PC-9 (cell line): ENCODE results near the gene KCTD2. TPM values are rescaled to one million over a fixed set of nuclear protein-coding genes. Genes with fewer than 3 reads are reported as not detected.

Experiments
- BruUV-seq: library from RNA; stranded (reverse); fragments of 400-500 nt; replicated peaks from 2 replicates; lab custom pipeline; 2021; lab: Mats Ljungman, UMichigan
- CTCF ChIA-PET: fragments of 300-600 bp; sonication (Branson Sonifier 250); formaldehyde crosslinking; loops from one replicate; lab custom pipeline; 2022; ENCODE audit warnings: antibody characterized with exemption; lab: Charles Lee
- POLR2A ChIA-PET: fragments of 300-600 bp; sonication (Branson Sonifier 250); formaldehyde crosslinking; loops from one replicate; lab custom pipeline; 2022; ENCODE audit warnings: antibody characterized with exemption; ENCODE audit not compliant: unreplicated experiment; lab: Charles Lee
- DNase-seq, 2 experiments: peaks; one replicate each; pipeline versions ENCODE4 v3.0.0 to v3.0.0-alpha.2; 2015 to 2022; ENCODE audit warnings: mixed read lengths in 1 of 2
- H2AFZ ChIP-seq: fragments of 200-600 bp; sonication (generic); 2 replicates; pipeline ENCODE4 v1.8.1; 2017; ENCODE audit warnings: antibody characterized with exemption
- H3F3A ChIP-seq: fragments of 200-600 bp; sonication (generic); 2 replicates; pipeline ENCODE4 v1.8.1; 2017; ENCODE audit warnings: antibody characterized with exemption, mild to moderate bottlenecking, low read depth; ENCODE audit not compliant: insufficient read depth
- H3K27ac ChIP-seq: fragments of 200-600 bp; sonication (generic); 2 replicates; pipeline ENCODE4 v1.6.1; 2016; ENCODE audit warnings: mixed run types
- H3K27me3 ChIP-seq: fragments of 200-600 bp; sonication (generic); 2 replicates; pipeline ENCODE4 v1.6.1; 2016; ENCODE audit warnings: low read depth, mixed run types; ENCODE audit not compliant: insufficient read depth
- H3K36me3 ChIP-seq: fragments of 200-600 bp; sonication (generic); 2 replicates; pipeline ENCODE4 v1.6.1; 2016; ENCODE audit warnings: low read depth, mixed run types
- H3K4me1 ChIP-seq: fragments of 200-600 bp; sonication (generic); replicated peaks from 2 replicates; pipeline ENCODE4 v1.6.1; 2016; ENCODE audit warnings: mixed run types; ENCODE audit not compliant: insufficient read depth
- H3K4me2 ChIP-seq: fragments of 200-600 bp; sonication (generic); 2 replicates; pipeline ENCODE4 v1.6.1; 2017; ENCODE audit warnings: mixed run types
- H3K4me3 ChIP-seq: fragments of 200-600 bp; sonication (generic); 2 replicates; pipeline ENCODE4 v1.6.1; 2016; ENCODE audit warnings: mixed run types
- H3K79me2 ChIP-seq: fragments of 200-600 bp; sonication (generic); 2 replicates; pipeline ENCODE4 v1.6.1; 2017; ENCODE audit warnings: low read depth, mixed run types
- H3K9me2 ChIP-seq: fragments of 200-600 bp; sonication (generic); 2 replicates; pipeline ENCODE4 v1.8.1; 2017; ENCODE audit warnings: mild to moderate bottlenecking; ENCODE audit not compliant: insufficient read depth
- H3K9me3 ChIP-seq: fragments of 200-600 bp; sonication (generic); 2 replicates; pipeline ENCODE4 v1.8.1; 2016; ENCODE audit warnings: low read depth; ENCODE audit not compliant: insufficient read depth
- H4K20me1 ChIP-seq: fragments of 200-600 bp; sonication (generic); 2 replicates; pipeline ENCODE4 v1.8.1; 2017; ENCODE audit not compliant: insufficient read depth
- CTCF ChIP-seq: fragments of 200-600 bp; sonication (generic); conservative IDR thresholded peaks from 2 replicates; pipeline ENCODE4 v1.6.1; 2017; ENCODE audit warnings: mixed run types, antibody characterized with exemption, mild to moderate bottlenecking, moderate library complexity
- EZH2 ChIP-seq: fragments of 200-600 bp; sonication (generic); IDR thresholded peaks from 2 replicates; pipeline ENCODE4 v1.8.0; 2017; ENCODE audit warnings: antibody characterized with exemption, low read depth
- intact Hi-C: fragments of 100-400 bp; cut with micrococcal nuclease; formaldehyde crosslinking; loops from one replicate; pipeline ENCODE4 v1.10.0; 2022; ENCODE audit not compliant: unreplicated experiment
- total RNA-seq: library from RNA; stranded (reverse); gene quantifications from 2 replicates; pipeline ENCODE4 v1.2.3, GENCODE V29; 2021

The KCTD2 gene
- total RNA-seq, 1 experiment from 2014 or later = 18.6 TPM

- POLR2A ChIA-PET = interaction anchor here (0.6 to 1.7 kb wide), 5 partner anchors 8 to 1551 kb away, joined by 3 to 14 read pairs (median 5); partner anchors contain the start of gene JPT1
- no peaks in the 10 kb centered on the region for H4K20me1 ChIP-seq
- no peaks in the 10 kb centered on the region for H3K9me2 ChIP-seq
- peaks cover 55% of the 10 kb centered on the region for H3K79me2 ChIP-seq
- peak overlapping the region; percentile 91 for H3K27ac ChIP-seq
- H3K9me3 ChIP-seq = no peaks in the 10 kb centered on the region
- TF ChIP-seq CTCF = no peak
- TF ChIP-seq EZH2 = no peak
- H2AFZ ChIP-seq = no peak overlapping the region
- CTCF ChIA-PET = interaction anchor here (1.2 kb wide), 1 partner anchor 125 kb away, joined by 3 read pairs; no protein-coding TSS in a partner anchor
- H3K36me3 ChIP-seq = no peaks in the 10 kb centered on the region
- TSS peak; percentile 77 for BruUV-seq
- H3K4me1 ChIP-seq = peaks cover 84% of the 10 kb centered on the region
- no peaks in the 10 kb centered on the region for H3K27me3 ChIP-seq
- peaks cover 82% of the 10 kb centered on the region for H3F3A ChIP-seq
- no peak for DNase-seq
- H3K4me3 ChIP-seq = peak overlapping the region; percentile 93
- intact Hi-C loops = no loop called here
- peak overlapping the region; percentile 90 for H3K4me2 ChIP-seq
These were observed 40.1 kb downstream of the KCTD2 start for GRCh38 chr17:75087182-75087557.

GRCh38 chr17:75087558-75088453 lies 40.8 kb downstream of the KCTD2 start, which contains the start of gene SLC16A5:
SLC16A5 (plus strand) TSS chr17:75087954; CDS start chr17:75093637, 5,683 bp downstream.
- Histone ChIP-seq H3K4me1 (peaks cover 84% of the 10 kb centered on the region), H3K79me2 (peaks cover 62% of the 10 kb centered on the region), H2AFZ (peak within 1 kb of the TSS; percentile 72; the same call in 1 of the 2 replicates), H3K27me3 (no peaks in the 10 kb centered on the region), H3K36me3 (no peaks in the 10 kb centered on the region), H3K4me3 (peak within 1 kb of the TSS; percentile 93), H4K20me1 (peaks cover 4% of the 10 kb centered on the region; the same call in 1 of the 2 replicates), H3F3A (peaks cover 82% of the 10 kb centered on the region), H3K9me2 (no peaks in the 10 kb centered on the region), H3K4me2 (peak within 1 kb of the TSS; percentile 90), H3K9me3 (no peaks in the 10 kb centered on the region), H3K27ac (peak within 1 kb of the TSS; percentile 91)
- TF ChIP-seq EZH2 (no peak), CTCF (no peak)
- BruUV-seq = no TSS peak
- POLR2A ChIA-PET = interaction anchor here (0.6 to 1.7 kb wide), 12 partner anchors 9 to 1551 kb away, joined by 3 to 14 read pairs (median 4); partner anchors contain the start of genes FDXR and JPT1
- CTCF ChIA-PET = interaction anchor here (0.8 to 1.2 kb wide), 2 partner anchors 28 to 126 kb away, joined by 3 to 8 read pairs; no protein-coding TSS in a partner anchor
- intact Hi-C loops = no loop called here
- DNase-seq = peak; percentile 93 to 98
